B cell (primary cell): ENCODE results near the gene GPR137.

ENCODE experiments used
- EZH2 ChIP-seq: IDR thresholded peaks from 2 replicates; pipeline ENCODE4 v1.6.1; 2012; ENCODE audit warnings: borderline replicate concordance, low read depth, mild to moderate bottlenecking, moderate library complexity, low read length; ENCODE audit not compliant: insufficient read depth, poor library complexity, severe bottlenecking
- TF ChIP-seq, protein P1 (sequence below): fragments of 200-600 bp; IDR thresholded peaks from one replicate; pipeline ENCODE4 v1.8.0; 2022; ENCODE audit warnings: antibody characterized with exemption, mild to moderate bottlenecking

- TF ChIP-seq, protein P1, sequence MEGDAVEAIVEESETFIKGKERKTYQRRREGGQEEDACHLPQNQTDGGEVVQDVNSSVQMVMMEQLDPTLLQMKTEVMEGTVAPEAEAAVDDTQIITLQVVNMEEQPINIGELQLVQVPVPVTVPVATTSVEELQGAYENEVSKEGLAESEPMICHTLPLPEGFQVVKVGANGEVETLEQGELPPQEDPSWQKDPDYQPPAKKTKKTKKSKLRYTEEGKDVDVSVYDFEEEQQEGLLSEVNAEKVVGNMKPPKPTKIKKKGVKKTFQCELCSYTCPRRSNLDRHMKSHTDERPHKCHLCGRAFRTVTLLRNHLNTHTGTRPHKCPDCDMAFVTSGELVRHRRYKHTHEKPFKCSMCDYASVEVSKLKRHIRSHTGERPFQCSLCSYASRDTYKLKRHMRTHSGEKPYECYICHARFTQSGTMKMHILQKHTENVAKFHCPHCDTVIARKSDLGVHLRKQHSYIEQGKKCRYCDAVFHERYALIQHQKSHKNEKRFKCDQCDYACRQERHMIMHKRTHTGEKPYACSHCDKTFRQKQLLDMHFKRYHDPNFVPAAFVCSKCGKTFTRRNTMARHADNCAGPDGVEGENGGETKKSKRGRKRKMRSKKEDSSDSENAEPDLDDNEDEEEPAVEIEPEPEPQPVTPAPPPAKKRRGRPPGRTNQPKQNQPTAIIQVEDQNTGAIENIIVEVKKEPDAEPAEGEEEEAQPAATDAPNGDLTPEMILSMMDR, result no peak
- TF ChIP-seq EZH2, result no peak
Measured at GRCh38 chr11:64238076-64238475, 47.6 kb upstream of the GPR137 start.
